Astrocyte (in vitro differentiated cells and primary cell): ENCODE results near the gene ADAMTS16.

ENCODE experiments used
- EZH2 ChIP-seq: IDR thresholded peaks from 2 replicates; pipeline ENCODE4 v1.6.1; 2012; ENCODE audit warnings: mild to moderate bottlenecking, low read length, inconsistent platforms; ENCODE audit not compliant: insufficient read depth
- TF ChIP-seq, protein P1 (sequence below): IDR thresholded peaks from 2 replicates; pipeline ENCODE4 v1.5.1; 2011; ENCODE audit warnings: low read depth, mild to moderate bottlenecking, inconsistent platforms, low read length, moderate library complexity; ENCODE audit not compliant: insufficient read depth

DNA sequence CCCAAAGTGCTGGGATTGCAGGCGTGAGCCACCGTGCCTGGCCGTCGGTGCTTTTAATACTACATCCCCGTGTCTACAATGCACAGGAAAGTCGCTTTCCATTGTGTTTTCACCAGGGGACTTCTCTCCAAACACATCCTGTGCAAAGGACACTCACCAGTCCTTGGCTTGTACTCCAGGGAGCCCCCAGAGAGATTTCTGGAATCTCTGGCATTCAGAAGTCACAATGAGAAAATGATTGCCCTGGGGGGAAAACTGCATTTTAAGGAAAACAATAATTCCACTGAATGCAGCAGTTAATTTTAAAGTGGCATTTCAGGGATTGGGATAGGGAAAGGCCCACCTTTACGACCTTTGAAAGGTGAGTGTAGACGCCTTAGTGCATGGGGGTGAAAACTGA lies 112.0 kb downstream of the ADAMTS16 start:
- TF ChIP-seq, protein P1, sequence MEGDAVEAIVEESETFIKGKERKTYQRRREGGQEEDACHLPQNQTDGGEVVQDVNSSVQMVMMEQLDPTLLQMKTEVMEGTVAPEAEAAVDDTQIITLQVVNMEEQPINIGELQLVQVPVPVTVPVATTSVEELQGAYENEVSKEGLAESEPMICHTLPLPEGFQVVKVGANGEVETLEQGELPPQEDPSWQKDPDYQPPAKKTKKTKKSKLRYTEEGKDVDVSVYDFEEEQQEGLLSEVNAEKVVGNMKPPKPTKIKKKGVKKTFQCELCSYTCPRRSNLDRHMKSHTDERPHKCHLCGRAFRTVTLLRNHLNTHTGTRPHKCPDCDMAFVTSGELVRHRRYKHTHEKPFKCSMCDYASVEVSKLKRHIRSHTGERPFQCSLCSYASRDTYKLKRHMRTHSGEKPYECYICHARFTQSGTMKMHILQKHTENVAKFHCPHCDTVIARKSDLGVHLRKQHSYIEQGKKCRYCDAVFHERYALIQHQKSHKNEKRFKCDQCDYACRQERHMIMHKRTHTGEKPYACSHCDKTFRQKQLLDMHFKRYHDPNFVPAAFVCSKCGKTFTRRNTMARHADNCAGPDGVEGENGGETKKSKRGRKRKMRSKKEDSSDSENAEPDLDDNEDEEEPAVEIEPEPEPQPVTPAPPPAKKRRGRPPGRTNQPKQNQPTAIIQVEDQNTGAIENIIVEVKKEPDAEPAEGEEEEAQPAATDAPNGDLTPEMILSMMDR, result no peak
- TF ChIP-seq EZH2, result no peak
